HepG2 (cell line): ENCODE data around the gene ZSWIM6. TPM values are rescaled to one million over a fixed set of nuclear protein-coding genes. Genes with fewer than 3 reads are reported as not detected.

Experiments
- ATAC-seq: fragments of 200-7000 bp; cut with Tn5 transposase; 3 replicates; pipeline ENCODE4 v1.9.1; 2020; ENCODE audit warnings: mild to moderate bottlenecking, moderate library complexity
- BruUV-seq: library from RNA; stranded (reverse); fragments of 400-500 nt; replicated peaks from 2 replicates; lab custom pipeline; 2021; lab: Mats Ljungman, UMichigan
- CTCF ChIA-PET: fragments of 300-600 bp; formaldehyde crosslinking; extraction: SDS; loops from one replicate; lab custom pipeline; 2021; ENCODE audit warnings: low total read pairs, inconsistent platforms, low intra/inter-chr PET ratio; lab: Yijun Ruan, JAX
- POLR2A ChIA-PET: fragments of 350-600 bp; sonication (Branson Sonifier 250); formaldehyde crosslinking; loops from one replicate; lab custom pipeline; 2020; ENCODE audit warnings: antibody characterized with exemption, inconsistent platforms; lab: Yijun Ruan, JAX
- DNase-seq: peaks from one replicate; pipeline ENCODE4 v3.0.0-alpha.2; 2015; ENCODE audit warnings: low spot score
- FAIRE-seq: peaks from 3 replicates; lab custom pipeline; 2011; peaks lifted over from hg19 to GRCh38; lab: Jason Lieb, UNC
- H2AFZ ChIP-seq: one replicate; pipeline ENCODE4 v1.6.1; 2011; ENCODE audit warnings: low read length, inconsistent platforms
- H3K27ac ChIP-seq: fragments of 300-600 bp; 3 replicates; pipeline ENCODE4 v1.8.0; 2011; ENCODE audit warnings: mixed run types, mild to moderate bottlenecking, mixed read lengths, low read length, inconsistent platforms; ENCODE audit not compliant: insufficient read depth; ENCODE audit errors: extremely low read length
- H3K27me3 ChIP-seq, 2 experiments: fragments of 200-600 bp in 1 of 2; 2 replicates in 1 of 2; 3 replicates in 1 of 2; pipeline versions ENCODE4 v1.6.0 to v1.8.0; 2011; ENCODE audit warnings: low read length in 2 of 2, mild to moderate bottlenecking in 2 of 2, moderate library complexity in 2 of 2, inconsistent platforms in 1 of 2; ENCODE audit not compliant: insufficient read depth in 2 of 2, control insufficient read depth in 1 of 2
- H3K36me3 ChIP-seq, 2 experiments: fragments of 200-600 bp in 1 of 2; replicated peaks in 1 of 2; 2 replicates in 1 of 2; 3 replicates in 1 of 2; pipeline versions ENCODE4 v1.5.1 to v1.8.0; 2011; ENCODE audit warnings: low read length in 2 of 2, inconsistent platforms in 1 of 2; ENCODE audit not compliant: insufficient read depth in 2 of 2, control insufficient read depth in 1 of 2
- H3K4me1 ChIP-seq: 2 replicates; pipeline ENCODE4 v1.5.1; 2012; ENCODE audit warnings: low read length, inconsistent platforms; ENCODE audit not compliant: insufficient read depth
- H3K4me2 ChIP-seq: 2 replicates; pipeline ENCODE4 v1.6.0; 2011; ENCODE audit warnings: low read depth, low read length, inconsistent platforms
- H3K4me3 ChIP-seq, 3 experiments: fragments of 200-600 bp in 1 of 3; sonication (generic), shearing (Covaris generic) in 1 of 3; replicated peaks in 1 of 3; 2 replicates each; pipeline ENCODE4 v1.5.1; 2011 to 2016; ENCODE audit warnings: low read length in 3 of 3, inconsistent platforms in 2 of 3, low read depth in 2 of 3, mild to moderate bottlenecking in 2 of 3, control low read depth in 1 of 3, mixed read lengths in 1 of 3; ENCODE audit not compliant: insufficient read depth in 1 of 3
- H3K79me2 ChIP-seq: one replicate; pipeline ENCODE4 v1.6.1; 2011; ENCODE audit warnings: low read length, inconsistent platforms; ENCODE audit not compliant: insufficient read depth
- H3K9ac ChIP-seq: 2 replicates; pipeline ENCODE4 v1.6.0; 2011; ENCODE audit warnings: mild to moderate bottlenecking, low read depth, low read length, inconsistent platforms; ENCODE audit not compliant: insufficient read depth
- H3K9me3 ChIP-seq: 2 replicates; pipeline ENCODE4 v1.5.1; 2012; ENCODE audit warnings: mild to moderate bottlenecking, low read length
- H4K20me1 ChIP-seq: 2 replicates; pipeline ENCODE4 v1.6.0; 2011; ENCODE audit warnings: inconsistent platforms, mild to moderate bottlenecking, low read length, moderate library complexity; ENCODE audit not compliant: insufficient read depth
- ARID2 ChIP-seq: sonication (generic); formaldehyde crosslinking; IDR thresholded peaks from 2 replicates; pipeline ENCODE4 v1.8.1; 2022; ENCODE audit warnings: mild to moderate bottlenecking, missing genetic modification reagents, borderline replicate concordance
- CAMTA2 ChIP-seq: sonication (generic); formaldehyde crosslinking; IDR thresholded peaks from 2 replicates; pipeline ENCODE4 v1.4.0; 2020; ENCODE audit warnings: mild to moderate bottlenecking, missing genetic modification reagents, borderline replicate concordance
- MAFK ChIP-seq, 2 experiments: IDR thresholded peaks in 1 of 2; conservative IDR thresholded peaks in 1 of 2; 2 replicates each; pipeline ENCODE4 v1.6.1; 2011; ENCODE audit warnings: improper control_type of control experiment in 2 of 2, low read length in 2 of 2
- MIXL1 ChIP-seq: IDR thresholded peaks from 2 replicates; pipeline ENCODE4 v1.6.1; 2016
- NR3C1 ChIP-seq: sonication (generic); formaldehyde crosslinking; IDR thresholded peaks from 2 replicates; pipeline ENCODE4 v1.4.0; 2020; ENCODE audit warnings: missing genetic modification reagents
- XRCC5 ChIP-seq: fragments of 200-400 bp; formaldehyde crosslinking; optimal IDR thresholded peaks from 2 replicates; pipeline ENCODE3; 2017; ENCODE audit warnings: mild to moderate bottlenecking, low read length
- ZNF253 ChIP-seq: sonication (generic); formaldehyde crosslinking; IDR thresholded peaks from 2 replicates; pipeline ENCODE4 v1.8.0; 2022; ENCODE audit warnings: mild to moderate bottlenecking, missing genetic modification reagents, borderline replicate concordance
- ZNF354B ChIP-seq: sonication (generic); formaldehyde crosslinking; IDR thresholded peaks from 2 replicates; pipeline ENCODE4 v1.8.0; 2022; ENCODE audit warnings: mild to moderate bottlenecking, missing genetic modification reagents
- ZNF720 ChIP-seq: sonication (generic); formaldehyde crosslinking; IDR thresholded peaks from 2 replicates; pipeline ENCODE4 v1.4.0; 2020; ENCODE audit warnings: missing genetic modification reagents
- WGBS: methylation state at CpG from one replicate; pipeline ENCODE4 v1.1.6; 2017; ENCODE audit warnings: low lambda C conversion rate; 5-methylcytosine and 5-hydroxymethylcytosine counted together
- in situ Hi-C: cut with HindIII; loops from 2 replicates; pipeline ENCODE4 v1.10.0; 2017; ENCODE audit warnings: low pct_unique_long_range_greater_than_20kb; ENCODE audit not compliant: extremely low pct_ligation_motif_present
- intact Hi-C: fragments of 100-400 bp; cut with micrococcal nuclease; formaldehyde crosslinking; loops from one replicate; pipeline ENCODE4 v1.10.0; 2022; ENCODE audit not compliant: unreplicated experiment
- polyA plus RNA-seq, 8 experiments: library from polyadenylated mRNA; depleted of rRNA in 3 of 8; stranded (reverse) in 7 of 8; unstranded in 1 of 8; fragments of >200 nt; fragmentation: Illumina TruSeq in 4 of 8; extraction: Trizol in 4 of 8; gene quantifications; 2 replicates each; pipeline versions ENCODE4 v1.2.1 to v1.2.3, GENCODE V29; 2011 to 2016; ENCODE audit warnings: low read depth in 4 of 8, missing spikeins in 1 of 8, mixed read lengths in 1 of 8; ENCODE audit not compliant: insufficient read depth in 1 of 8
- total RNA-seq, 5 experiments: library from RNA; depleted of rRNA; stranded (reverse); fragments of >200 nt; fragmentation: Illumina TruSeq; extraction: Trizol; gene quantifications; 2 replicates each; pipeline ENCODE4 v1.2.3, GENCODE V29; 2016; ENCODE audit warnings: low read depth in 1 of 5
- TF ChIP-seq, protein P1 (sequence below): IDR thresholded peaks from 2 replicates; pipeline ENCODE4 v1.6.1; 2012; ENCODE audit warnings: low read length, improper control_type of control experiment
- TF ChIP-seq, protein P2 (sequence below): sonication (generic); formaldehyde crosslinking; IDR thresholded peaks from 2 replicates; pipeline ENCODE4 v1.5.0; 2020; ENCODE audit warnings: missing genetic modification reagents

ZSWIM6 gene
- total and polyA plus RNA-seq, 2 of the 13 experiments (the other 11 are each of a cell fraction or from before 2014, with no cell fraction given), result 0.82 to 1.9 TPM

DNA sequence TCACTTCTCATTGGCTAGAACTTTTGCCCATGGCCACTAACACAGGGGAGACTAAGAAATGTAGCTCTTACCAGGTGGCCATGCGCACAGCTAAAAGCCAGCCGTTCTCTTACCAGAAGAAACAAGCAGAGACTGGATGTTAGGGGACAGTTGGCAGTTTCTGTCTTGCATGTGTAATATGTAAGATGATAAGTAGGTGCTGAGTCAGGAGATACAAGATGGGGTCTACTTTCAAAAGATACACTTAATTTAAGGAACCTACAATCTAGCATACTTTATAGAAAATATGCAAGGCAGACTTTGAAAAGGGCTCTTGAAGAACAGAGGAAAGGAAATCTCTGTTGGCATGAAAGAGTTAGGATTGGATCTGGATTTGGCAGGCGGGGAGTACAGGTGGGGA is 244.5 kb downstream of the ZSWIM6 start:
- no peak for FAIRE-seq

DNA sequence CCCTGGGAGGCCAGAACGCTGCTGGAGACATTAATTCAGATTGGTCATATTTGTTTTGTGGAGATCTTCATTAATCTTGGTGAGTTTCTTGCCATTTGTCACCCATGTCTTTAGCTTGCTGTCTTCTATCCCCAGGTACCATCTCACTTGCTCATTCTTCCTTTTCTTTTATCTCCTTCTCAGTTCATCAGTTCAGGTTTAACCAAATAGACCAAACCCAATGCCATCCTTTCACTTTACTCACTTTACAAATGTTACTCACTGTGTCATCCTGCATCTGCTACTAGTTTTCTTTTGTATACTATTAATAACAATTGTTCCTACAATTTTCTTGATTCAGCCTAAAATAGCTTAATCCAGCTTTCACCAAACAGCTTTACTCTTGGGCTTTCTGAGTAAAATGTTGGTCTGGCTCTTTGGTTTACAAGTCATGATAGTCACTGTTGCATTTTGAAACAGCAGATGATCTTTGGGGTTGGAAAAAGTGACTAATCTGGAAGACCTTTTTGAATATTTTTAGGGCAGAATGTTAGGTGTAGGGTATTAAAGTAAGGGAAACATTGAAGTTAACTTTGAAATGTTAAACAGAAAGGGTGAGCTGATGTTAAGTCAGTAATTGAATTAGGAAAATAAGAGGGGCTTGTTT is 246.9 kb downstream of the ZSWIM6 start:
- Histone ChIP-seq H3K27me3 (no peaks in the 10 kb centered on the region), H3K36me3 (no peaks in the 10 kb centered on the region), H3K9ac (no peak overlapping the region), H3K4me3 (no peak overlapping the region), H4K20me1 (no peaks in the 10 kb centered on the region), H2AFZ (no peak overlapping the region), H3K9me3 (no peaks in the 10 kb centered on the region), H3K4me1 (no peaks in the 10 kb centered on the region), H3K27ac (no peak overlapping the region), H3K4me2 (no peak overlapping the region), H3K79me2 (no peaks in the 10 kb centered on the region)
- DNase-seq, result no peak
- CTCF ChIA-PET, result no interaction called here
- intact Hi-C loops, result no loop called here
- POLR2A ChIA-PET, result no interaction called here
- in situ Hi-C loops, result no loop called here
- ATAC-seq, result no peak
- WGBS, result 7% methylated on average over 1 of the region's 1 CpG
- FAIRE-seq, result no peak
- no TSS peak for BruUV-seq
- TF ChIP-seq, protein P1, sequence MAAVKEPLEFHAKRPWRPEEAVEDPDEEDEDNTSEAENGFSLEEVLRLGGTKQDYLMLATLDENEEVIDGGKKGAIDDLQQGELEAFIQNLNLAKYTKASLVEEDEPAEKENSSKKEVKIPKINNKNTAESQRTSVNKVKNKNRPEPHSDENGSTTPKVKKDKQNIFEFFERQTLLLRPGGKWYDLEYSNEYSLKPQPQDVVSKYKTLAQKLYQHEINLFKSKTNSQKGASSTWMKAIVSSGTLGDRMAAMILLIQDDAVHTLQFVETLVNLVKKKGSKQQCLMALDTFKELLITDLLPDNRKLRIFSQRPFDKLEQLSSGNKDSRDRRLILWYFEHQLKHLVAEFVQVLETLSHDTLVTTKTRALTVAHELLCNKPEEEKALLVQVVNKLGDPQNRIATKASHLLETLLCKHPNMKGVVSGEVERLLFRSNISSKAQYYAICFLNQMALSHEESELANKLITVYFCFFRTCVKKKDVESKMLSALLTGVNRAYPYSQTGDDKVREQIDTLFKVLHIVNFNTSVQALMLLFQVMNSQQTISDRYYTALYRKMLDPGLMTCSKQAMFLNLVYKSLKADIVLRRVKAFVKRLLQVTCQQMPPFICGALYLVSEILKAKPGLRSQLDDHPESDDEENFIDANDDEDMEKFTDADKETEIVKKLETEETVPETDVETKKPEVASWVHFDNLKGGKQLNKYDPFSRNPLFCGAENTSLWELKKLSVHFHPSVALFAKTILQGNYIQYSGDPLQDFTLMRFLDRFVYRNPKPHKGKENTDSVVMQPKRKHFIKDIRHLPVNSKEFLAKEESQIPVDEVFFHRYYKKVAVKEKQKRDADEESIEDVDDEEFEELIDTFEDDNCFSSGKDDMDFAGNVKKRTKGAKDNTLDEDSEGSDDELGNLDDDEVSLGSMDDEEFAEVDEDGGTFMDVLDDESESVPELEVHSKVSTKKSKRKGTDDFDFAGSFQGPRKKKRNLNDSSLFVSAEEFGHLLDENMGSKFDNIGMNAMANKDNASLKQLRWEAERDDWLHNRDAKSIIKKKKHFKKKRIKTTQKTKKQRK, result no peak
- TF ChIP-seq ZNF354B (CRISPR knock-in tag), result no peak
- TF ChIP-seq NR3C1 (CRISPR knock-in tag), result no peak
- no peak for TF ChIP-seq ZNF720 (CRISPR knock-in tag)
- TF ChIP-seq, protein P2, sequence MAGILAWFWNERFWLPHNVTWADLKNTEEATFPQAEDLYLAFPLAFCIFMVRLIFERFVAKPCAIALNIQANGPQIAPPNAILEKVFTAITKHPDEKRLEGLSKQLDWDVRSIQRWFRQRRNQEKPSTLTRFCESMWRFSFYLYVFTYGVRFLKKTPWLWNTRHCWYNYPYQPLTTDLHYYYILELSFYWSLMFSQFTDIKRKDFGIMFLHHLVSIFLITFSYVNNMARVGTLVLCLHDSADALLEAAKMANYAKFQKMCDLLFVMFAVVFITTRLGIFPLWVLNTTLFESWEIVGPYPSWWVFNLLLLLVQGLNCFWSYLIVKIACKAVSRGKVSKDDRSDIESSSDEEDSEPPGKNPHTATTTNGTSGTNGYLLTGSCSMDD (CRISPR knock-in tag), result no peak
- no peak for TF ChIP-seq MIXL1
- TF ChIP-seq ARID2, result no peak
- no peak for TF ChIP-seq XRCC5
- no peak for TF ChIP-seq CAMTA2 (CRISPR knock-in tag)
- no peak for TF ChIP-seq ZNF253 (CRISPR knock-in tag)

More for the DNA sequence above, 244.5 kb downstream of the ZSWIM6 start:
- POLR2A ChIA-PET, result no interaction called here
- H3K9me3 ChIP-seq, result no peaks in the 10 kb centered on the region
- TF ChIP-seq MAFK (conservative IDR thresholded peaks at IDR 0.05 in 1 of 2, IDR thresholded peaks at IDR 0.05 in 1 of 2; ENCODE audit: low read length in 2 of 2), result peak in 1 of 2 experiments; percentile 26; a peak in 1 of 4 replicates
- TF ChIP-seq, protein P2 (CRISPR knock-in tag), result no peak
- peaks cover 0 to 3% of the 10 kb centered on the region in 2 experiments; a peak in 1 of 5 replicates for H3K27me3 ChIP-seq
- H3K27ac ChIP-seq, result no peak overlapping the region
- no peak overlapping the region for H3K4me2 ChIP-seq
- BruUV-seq, result no TSS peak
- CTCF ChIA-PET, result no interaction called here
- intact Hi-C loops (no loop called here), in situ Hi-C loops (no loop called here)
- H3K4me3 ChIP-seq, result no peak overlapping the region
- ATAC-seq (no peak), DNase-seq (no peak)
- H3K4me1 ChIP-seq, result no peaks in the 10 kb centered on the region
- H3K36me3 ChIP-seq, result no peaks in the 10 kb centered on the region
- no peaks in the 10 kb centered on the region for H3K79me2 ChIP-seq
- H4K20me1 ChIP-seq, result no peaks in the 10 kb centered on the region
- no peak overlapping the region for H3K9ac ChIP-seq
- no peak overlapping the region for H2AFZ ChIP-seq
- WGBS, result 15% methylated on average over 3 of the region's 3 CpGs
